ENCODE data around the gene CRYBG3. TPM values are rescaled to one million over a fixed set of nuclear protein-coding genes. Genes with fewer than 3 reads are reported as not detected.

The CRYBG3 gene
- total RNA-seq, 1 experiment from 2014 or later: 5.9 TPM

- no peak overlapping the region for H3K18ac ChIP-seq (ENCODE audit: insufficient read length, low read depth, low read length)
- no peak overlapping the region for H2BK5ac ChIP-seq (ENCODE audit: insufficient read length, low read length)
- no peak overlapping the region for H2BK20ac ChIP-seq (ENCODE audit: low read depth, low read length, poor library complexity, severe bottlenecking)
- H3K27me3 ChIP-seq (ENCODE audit: insufficient read depth, low read length): no peaks in the 10 kb centered on the region
- H2BK15ac ChIP-seq (ENCODE audit: low read depth, low read length): no peak overlapping the region
- no peak overlapping the region for H3K4ac ChIP-seq (ENCODE audit: low read depth, low read length)
- H3K23ac ChIP-seq (ENCODE audit: insufficient read length, low read depth, low read length): no peak overlapping the region
- no peak overlapping the region for H3K4me2 ChIP-seq (ENCODE audit: insufficient read depth, insufficient read length, low read length)
- no peak overlapping the region for H3T11ph ChIP-seq (ENCODE audit: low read length)
- no peak overlapping the region for H2AK5ac ChIP-seq (ENCODE audit: insufficient read length, low read length)
- no peak overlapping the region for H4K91ac ChIP-seq (ENCODE audit: insufficient read length, low read depth, low read length)
- H3K9me3 Mint-ChIP-seq: no peaks in the 10 kb centered on the region
- H3K36me3 Mint-ChIP-seq (ENCODE audit: insufficient read depth in 1 of 3, low read depth in 3 of 3): no peaks in the 10 kb centered on the region; a peak in 2 of 7 replicates
- TF ChIP-seq CTCF (conservative IDR thresholded peaks at IDR 0.05): no peak
- no peaks in the 10 kb centered on the region for H3K4me1 ChIP-seq (ENCODE audit: insufficient read depth, low read length)
- H3K14ac ChIP-seq (ENCODE audit: insufficient read depth, low read length): no peak overlapping the region
- H3K27me3 Mint-ChIP-seq (ENCODE audit: low read depth): no peaks in the 10 kb centered on the region
- no peaks in the 10 kb centered on the region for H3K79me1 ChIP-seq (ENCODE audit: insufficient read depth, low read depth, low read length, poor library complexity, severe bottlenecking)
- no peak overlapping the region for H3K56ac ChIP-seq (ENCODE audit: insufficient read length, low read depth, low read length)
- H3K27ac ChIP-seq (ENCODE audit: insufficient read length, low read depth, low read length): no peak overlapping the region
- H2BK120ac ChIP-seq (ENCODE audit: low read depth, low read length, poor library complexity, severe bottlenecking): no peak overlapping the region
- no peaks in the 10 kb centered on the region for H3K23me2 ChIP-seq (ENCODE audit: insufficient read length, low read depth, low read length, poor library complexity, severe bottlenecking)
- H4K20me1 ChIP-seq (ENCODE audit: control insufficient read depth, insufficient read depth, insufficient read length): no peaks in the 10 kb centered on the region
- H3K79me2 ChIP-seq (ENCODE audit: insufficient read depth, low read length): no peaks in the 10 kb centered on the region
- DNase-seq: no peak
- no peak overlapping the region for H3K9ac ChIP-seq (ENCODE audit: extremely low read depth, insufficient read length, low read length)
- H2AFZ ChIP-seq (ENCODE audit: low read length): no peak overlapping the region
- no peak overlapping the region for H4K8ac ChIP-seq (replicated peaks; ENCODE audit: insufficient read length, low read depth, low read length)
- no peak overlapping the region for H4K5ac ChIP-seq (ENCODE audit: insufficient read length, low read depth, low read length)
- no peaks in the 10 kb centered on the region for H3K9me3 ChIP-seq (ENCODE audit: control insufficient read depth, low read depth, low read length)
- H3K27ac Mint-ChIP-seq: no peak overlapping the region
- no peaks in the 10 kb centered on the region for H3K4me1 Mint-ChIP-seq
- no peak overlapping the region for H2BK12ac ChIP-seq (ENCODE audit: insufficient read length, low read depth, low read length)
- no peak overlapping the region for H3K4me3 Mint-ChIP-seq
Observed at GRCh38 chr3:97880267-97880666, 58.5 kb downstream of the CRYBG3 start.

All from H9 (cell line).